ENCODE results near the gene ALK.

The ALK gene

GRCh38 chr2:29495068-29495467 lies 426.3 kb downstream of the ALK start:
- no peak for DNase-seq (ENCODE audit: low read depth, low spot score)

DNA sequence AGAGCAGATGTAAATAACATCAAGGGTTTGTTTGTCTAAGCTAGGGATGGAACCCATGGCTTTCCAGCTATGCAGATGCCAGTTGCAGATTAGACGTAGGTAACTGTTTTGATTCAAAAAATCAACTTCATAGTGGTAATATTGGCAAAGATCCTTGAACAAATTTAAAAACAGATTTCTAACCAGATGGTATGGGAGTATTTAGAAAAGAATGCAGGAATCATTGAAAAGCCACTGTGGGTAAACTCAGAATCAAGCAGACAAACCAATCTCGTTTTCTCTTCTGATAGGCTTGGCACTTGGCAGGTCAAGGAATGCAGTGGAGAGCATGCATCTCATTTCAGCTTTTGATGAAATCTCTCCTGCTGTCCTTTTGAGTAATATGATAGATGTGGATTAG lies 428.7 kb downstream of the ALK start:
- DNase-seq (ENCODE audit: low read depth, low spot score) = no peak

DNA sequence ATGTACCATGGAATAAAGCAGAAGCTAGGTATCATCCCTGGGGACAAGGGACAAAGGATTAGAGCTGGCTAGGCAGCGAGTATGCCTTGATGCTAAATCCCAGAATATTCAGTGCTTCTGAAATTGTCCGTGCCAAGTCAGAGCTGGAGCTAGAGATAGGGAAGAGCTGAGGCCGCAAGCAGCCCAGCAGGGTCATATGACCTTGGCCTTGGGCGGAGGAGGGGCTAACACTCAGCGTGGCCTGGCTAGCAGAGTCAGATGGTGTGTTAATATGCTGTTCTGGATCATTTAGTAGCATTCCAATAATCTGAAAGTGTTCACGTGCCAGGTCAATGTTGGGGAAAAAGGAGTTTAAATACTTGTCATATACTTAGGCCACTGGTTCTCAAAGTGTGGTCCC lies 431.3 kb downstream of the ALK start:
- no peak for DNase-seq (ENCODE audit: low read depth, low spot score)

- DNase-seq (ENCODE audit: low read depth, low spot score) = no peak
Measured at GRCh38 chr2:29489568-29489967, 431.8 kb downstream of the ALK start.

GRCh38 chr2:29487967-29488555 lies 433.3 kb downstream of the ALK start:
- DNase-seq (ENCODE audit: low read depth, low spot score) = no peak

DNA sequence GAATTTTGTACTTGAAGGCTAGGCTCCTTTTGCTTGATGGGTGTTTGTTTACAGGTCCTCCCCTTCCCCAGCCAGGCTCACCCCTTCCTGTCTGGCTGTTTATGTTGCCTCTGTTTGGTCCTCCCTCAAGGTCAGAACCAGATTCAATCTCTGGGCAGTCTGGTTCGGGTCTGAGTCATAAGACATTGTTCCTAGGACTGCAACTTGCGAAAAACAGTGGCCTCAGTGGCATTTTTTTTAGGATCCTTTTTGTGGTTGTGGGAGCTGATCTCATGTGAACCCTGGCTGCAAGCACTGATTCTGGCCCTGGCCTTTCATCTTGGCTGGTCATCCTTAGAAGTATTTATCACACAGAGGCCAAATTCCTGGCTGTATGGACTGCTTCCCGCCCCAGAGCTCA lies 435.8 kb downstream of the ALK start:
- no peak for DNase-seq (ENCODE audit: low read depth, low spot score)

- no peak for DNase-seq (ENCODE audit: low read depth, low spot score)
Measured at GRCh38 chr2:29485117-29485516, 436.3 kb downstream of the ALK start.

DNA sequence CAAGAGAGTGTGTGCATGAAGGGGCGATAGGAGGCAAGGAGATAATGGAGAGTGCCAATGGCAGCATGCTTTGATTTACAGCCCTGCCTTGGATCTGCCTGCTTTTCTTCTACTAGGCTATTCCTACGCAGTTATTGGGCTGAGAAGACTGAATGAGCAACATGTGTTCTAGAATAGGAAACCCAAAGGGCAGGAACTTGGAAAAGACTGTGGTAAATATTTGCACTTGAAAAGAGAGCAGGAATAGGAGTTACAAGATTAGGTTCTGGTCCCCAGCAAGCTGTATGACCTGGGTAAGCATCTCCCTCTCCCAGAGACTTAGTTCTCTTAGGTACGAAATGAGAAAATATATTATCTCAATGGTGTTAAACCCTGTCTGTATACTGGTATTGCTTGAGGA lies 438.5 kb downstream of the ALK start:
- no peak for DNase-seq (ENCODE audit: low read depth, low spot score)

- no peak for DNase-seq (ENCODE audit: low read depth, low spot score)
Measured at GRCh38 chr2:29482348-29482747, 439.0 kb downstream of the ALK start.

GRCh38 chr2:29481313-29481712 lies 440.1 kb downstream of the ALK start:
- DNase-seq (ENCODE audit: low read depth, low spot score) = no peak

- DNase-seq (ENCODE audit: low read depth, low spot score) = no peak
Measured at GRCh38 chr2:29480426-29480825, 441.0 kb downstream of the ALK start.

DNA sequence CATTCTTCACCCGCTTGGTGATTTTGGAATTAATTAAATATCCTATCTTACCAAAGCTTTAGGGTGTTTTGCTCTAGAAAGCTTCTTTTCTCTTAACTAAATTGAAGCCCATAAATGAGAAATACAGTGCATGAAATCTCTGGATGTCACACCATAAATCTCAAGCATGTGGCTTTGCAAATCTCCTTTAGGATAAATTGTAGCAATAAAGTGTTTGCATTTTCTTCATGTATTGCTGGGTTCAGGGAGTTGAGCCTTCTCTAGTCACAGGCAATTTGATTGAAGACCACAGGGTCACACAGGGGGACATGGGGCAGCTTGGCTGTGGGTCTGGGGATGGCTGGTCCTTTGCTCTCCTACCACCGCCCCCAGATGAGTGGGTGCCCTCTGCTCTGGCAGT lies 442.0 kb downstream of the ALK start:
- no peak for DNase-seq (ENCODE audit: low read depth, low spot score)

DNA sequence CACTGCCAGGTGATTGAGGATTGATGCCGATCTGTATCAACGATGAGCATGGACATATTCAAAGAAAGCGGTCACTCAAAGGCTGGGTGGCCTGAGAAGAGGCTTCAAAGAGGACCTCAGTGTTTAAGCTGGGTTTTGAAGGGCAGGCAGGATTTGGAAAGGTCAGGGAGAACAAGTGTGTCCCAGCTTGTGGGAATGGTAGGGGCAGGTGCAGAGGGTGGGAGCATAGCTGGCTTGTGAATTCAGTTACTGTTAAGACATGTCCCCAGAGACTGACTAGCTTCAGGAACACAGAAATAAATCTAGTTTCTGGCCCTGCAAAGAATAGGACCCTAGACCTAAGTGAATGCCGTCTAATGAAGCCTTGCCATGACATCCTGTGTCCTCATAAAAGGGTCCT lies 442.7 kb downstream of the ALK start:
- DNase-seq (ENCODE audit: low read depth, low spot score) = no peak

- no peak for DNase-seq (ENCODE audit: low read depth, low spot score)
Measured at GRCh38 chr2:29477186-29477585, 444.2 kb downstream of the ALK start.

GRCh38 chr2:29475499-29475898 lies 445.9 kb downstream of the ALK start:
- DNase-seq (ENCODE audit: low read depth, low spot score) = no peak

DNA sequence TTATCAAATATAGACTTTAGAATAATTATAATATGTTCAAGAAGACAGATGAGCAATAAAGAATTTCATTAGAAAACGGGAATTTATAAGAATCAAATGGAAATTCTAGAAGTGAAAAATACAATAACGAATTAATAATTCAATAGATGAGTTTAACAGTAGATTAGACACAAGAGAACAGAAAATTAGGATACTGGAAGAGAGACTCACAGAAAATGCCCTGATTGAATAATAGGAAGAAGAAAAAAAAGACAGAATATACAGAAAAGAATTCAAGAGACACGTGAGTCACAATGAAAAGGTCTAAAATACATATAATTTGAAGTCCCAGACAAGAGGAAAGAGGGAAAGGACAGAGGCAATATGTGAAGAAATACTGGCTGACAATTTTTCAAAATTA lies 451.4 kb downstream of the ALK start:
- no peak for DNase-seq (ENCODE audit: low read depth, low spot score)

DNA sequence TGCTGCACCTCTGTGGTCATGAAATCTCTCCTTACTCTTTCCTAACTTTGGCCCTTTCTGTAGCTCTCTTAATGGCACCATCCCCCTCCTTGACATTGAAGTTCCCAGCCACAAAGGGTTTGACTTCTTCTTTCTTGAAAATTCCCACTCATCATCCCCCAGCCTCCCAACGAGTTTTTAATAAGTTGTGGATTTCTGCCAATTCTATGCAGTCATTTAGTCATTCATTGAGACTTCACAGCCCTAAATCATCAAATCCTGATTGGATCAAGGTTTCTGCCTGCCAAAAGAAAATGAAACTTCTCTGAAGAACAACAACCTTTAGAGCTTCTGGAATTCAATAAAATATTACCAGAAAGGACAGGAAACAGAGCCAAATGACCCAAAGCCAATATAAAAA lies 451.9 kb downstream of the ALK start:
- DNase-seq (ENCODE audit: low read depth, low spot score) = no peak

DNA sequence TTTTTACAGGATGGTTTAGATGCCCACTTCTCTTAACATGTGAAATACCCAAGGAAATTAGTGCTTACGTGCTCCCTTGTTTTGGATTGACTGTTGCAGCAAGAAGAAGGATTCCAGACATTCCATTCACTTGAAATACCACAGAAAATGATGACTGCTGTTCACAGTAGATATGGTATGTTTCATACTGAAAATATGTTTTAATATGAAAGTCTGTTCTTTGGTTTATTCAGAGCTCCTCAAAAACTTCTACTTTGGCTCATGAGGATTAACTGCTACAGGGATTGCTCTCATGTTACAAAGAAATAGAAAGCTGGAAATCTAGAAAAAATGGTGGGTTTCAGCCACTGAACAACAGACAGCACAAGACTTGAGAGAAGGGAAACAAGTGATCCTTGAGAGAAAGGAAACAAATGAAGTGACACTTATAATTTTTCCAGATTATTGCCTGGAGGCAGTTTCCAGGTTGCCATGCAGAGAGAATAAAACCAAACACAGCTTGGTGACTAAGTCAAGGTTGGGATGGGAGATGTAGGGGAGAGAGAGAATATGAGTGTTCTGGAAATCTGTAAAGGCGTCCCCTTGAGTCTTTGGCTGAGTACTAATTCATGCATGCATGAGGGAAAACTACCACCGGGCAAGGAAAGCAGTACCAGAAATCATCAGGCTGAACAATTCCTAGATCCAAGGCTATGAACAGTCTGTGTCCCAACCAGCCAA lies 458.0 kb downstream of the ALK start:
- DNase-seq (ENCODE audit: low read depth, low spot score) = no peak

GRCh38 chr2:29462293-29462692 lies 459.1 kb downstream of the ALK start:
- DNase-seq (ENCODE audit: low read depth, low spot score) = no peak

DNA sequence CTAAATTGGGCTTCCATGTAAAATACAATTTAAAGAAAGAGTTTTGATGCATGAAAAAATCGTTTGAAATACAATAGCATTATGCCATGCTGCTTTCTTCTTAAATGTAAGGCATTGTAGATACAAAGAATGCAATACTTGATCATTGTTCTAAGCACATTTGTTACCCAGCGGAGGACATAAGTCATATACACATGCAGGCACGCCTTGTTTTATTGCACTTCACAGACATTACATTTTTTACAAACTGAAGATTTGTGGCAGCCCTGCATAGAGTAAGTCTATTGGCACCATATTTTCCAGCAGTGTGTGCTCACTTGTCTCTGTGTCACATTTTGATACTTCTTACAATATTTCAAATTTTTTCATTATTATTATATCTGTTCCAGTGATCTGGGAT lies 461.2 kb downstream of the ALK start:
- no peak for DNase-seq (ENCODE audit: low read depth, low spot score)

DNA sequence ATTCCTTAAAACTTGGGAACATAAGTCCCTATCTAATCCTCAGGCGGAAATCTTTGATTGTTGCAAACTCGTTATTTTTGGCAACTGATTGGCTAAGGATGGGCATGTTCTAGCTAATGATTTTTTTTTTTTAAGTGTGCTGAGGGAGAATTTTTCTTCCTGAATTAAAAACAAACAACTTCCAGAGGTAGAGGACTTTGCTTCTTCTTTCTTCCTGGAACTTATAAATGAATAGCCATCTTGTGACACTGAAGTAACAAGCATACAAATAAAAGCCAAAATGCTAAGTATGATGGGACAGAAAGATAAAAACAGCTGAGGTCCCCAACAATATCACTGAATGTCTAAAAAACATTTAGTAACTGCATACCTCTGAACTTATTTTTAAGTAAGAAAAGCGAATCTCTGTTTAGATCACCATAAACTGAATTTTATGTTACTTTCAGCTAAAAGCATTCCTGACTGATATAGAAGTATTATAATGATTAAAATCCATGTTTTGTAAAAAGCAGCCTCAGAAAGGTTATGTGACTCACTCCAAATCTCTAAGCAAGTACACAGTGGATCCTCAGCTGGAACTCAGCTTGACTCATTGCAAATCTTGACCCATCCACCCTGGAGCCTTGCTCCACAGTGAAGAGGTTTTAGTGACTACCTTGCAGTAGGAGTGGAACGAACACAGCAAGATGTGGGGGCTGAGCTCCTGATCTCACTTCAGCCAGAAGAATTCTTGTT lies 461.8 kb downstream of the ALK start:
- no peak for DNase-seq (ENCODE audit: low read depth, low spot score)

DNA sequence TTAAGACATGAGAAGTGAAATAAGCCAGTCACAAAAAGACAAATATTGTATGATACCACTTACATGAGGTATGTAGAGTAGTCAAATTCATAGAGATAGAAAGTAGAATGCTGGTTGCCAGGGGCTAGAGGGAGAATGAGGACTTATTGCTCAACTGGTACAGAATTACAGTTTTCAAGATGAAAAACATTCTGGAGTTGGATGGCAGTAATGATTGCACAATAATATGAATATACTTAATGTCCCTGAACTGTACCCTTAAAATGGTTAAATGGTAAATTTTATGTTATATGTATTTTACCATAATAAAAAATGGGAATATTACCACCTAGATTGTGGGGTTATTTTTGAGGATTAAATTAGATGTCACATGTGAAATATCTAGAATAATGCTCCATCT lies 465.0 kb downstream of the ALK start:
- DNase-seq (ENCODE audit: low read depth, low spot score) = no peak

- no peak for DNase-seq (ENCODE audit: low read depth, low spot score)
Measured at GRCh38 chr2:29455200-29455860, 466.1 kb downstream of the ALK start.

Measured in activated CD4-positive, CD25-positive, alpha-beta regulatory T cell treated with anti-CD3 and anti-CD28 coated beads, Interleukin-2, amount 50 U/mL, for 16 hours (primary cell).